HCT116 (cell line): Measurements from ENCODE around the gene YAP1. TPM values are rescaled to one million over a fixed set of nuclear protein-coding genes. Genes with fewer than 3 reads are reported as not detected.

Source experiments
- ATAC-seq: fragments of 200-7000 bp; cut with Tn5 transposase; 2 replicates; pipeline ENCODE4 v1.9.1; 2020; ENCODE audit warnings: mild to moderate bottlenecking, moderate library complexity
- BruUV-seq: library from RNA; stranded (reverse); fragments of 400-500 nt; replicated peaks from 2 replicates; lab custom pipeline; 2021; lab: Mats Ljungman, UMichigan
- CTCF ChIA-PET: fragments of 300-600 bp; sonication (Branson Sonifier 250); formaldehyde crosslinking; loops from one replicate; lab custom pipeline; 2021; ENCODE audit warnings: antibody characterized with exemption; lab: Charles Lee
- POLR2A ChIA-PET: fragments of 300-600, 350-600 bp; sonication (Branson Sonifier 250); formaldehyde crosslinking; loops from one replicate; lab custom pipeline; 2021; ENCODE audit warnings: antibody characterized with exemption; lab: Charles Lee
- RAD21 ChIA-PET, 2 experiments: fragments of 300-600 bp; sonication (Branson Sonifier 250); formaldehyde crosslinking; loops; one replicate each; lab custom pipeline; 2023; ENCODE audit warnings: low total read pairs in 2 of 2; ENCODE audit not compliant: uncharacterized antibody in 2 of 2, unreplicated experiment in 2 of 2, low non-redundant PET in 1 of 2; lab: Charles Lee
- DNase-seq: peaks from one replicate; pipeline ENCODE4 v3.0.0-alpha.2; 2010; ENCODE audit warnings: low read depth, low spot score
- H2AFZ ChIP-seq: fragments of 200-600 bp; shearing (Covaris generic), sonication (generic); 2 replicates; pipeline ENCODE4 v1.6.1; 2017; ENCODE audit warnings: low read depth, mixed run types, mixed read lengths, antibody characterized with exemption, low read length; ENCODE audit not compliant: poor library complexity, severe bottlenecking
- H3K27ac ChIP-seq: 2 replicates; pipeline ENCODE4 v1.5.1; 2012; ENCODE audit warnings: low read depth, low read length
- H3K27me3 ChIP-seq: fragments of 200-600 bp; sonication (generic); 2 replicates; pipeline ENCODE4 v1.6.1; 2016; ENCODE audit warnings: mixed run types, low read length, mixed read lengths; ENCODE audit not compliant: insufficient read depth
- H3K36me3 ChIP-seq, 2 experiments: fragments of 200-500 bp in 1 of 2; fragments of 200-600 bp in 1 of 2; sonication (Bioruptor generic) in 1 of 2; sonication (generic) in 1 of 2; 2 replicates each; pipeline versions ENCODE4 v1.5.1 to v1.6.1; 2014 to 2016; ENCODE audit warnings: low read length in 2 of 2, inconsistent platforms in 1 of 2, mixed read lengths in 1 of 2, mixed run types in 1 of 2; ENCODE audit not compliant: insufficient read depth in 2 of 2, control insufficient read depth in 1 of 2
- H3K4me1 ChIP-seq, 2 experiments: fragments of 200-600 bp in 1 of 2; sonication (generic) in 1 of 2; 2 replicates each; pipeline versions ENCODE4 v1.5.1 to v1.6.1; 2012 to 2017; ENCODE audit warnings: low read length in 2 of 2, inconsistent platforms in 1 of 2, mild to moderate bottlenecking in 1 of 2, mixed read lengths in 1 of 2, mixed run types in 1 of 2, moderate library complexity in 1 of 2; ENCODE audit not compliant: insufficient read depth in 2 of 2, control insufficient read depth in 1 of 2
- H3K4me2 ChIP-seq: fragments of 200-600 bp; sonication (generic); 2 replicates; pipeline ENCODE4 v1.6.1; 2017; ENCODE audit warnings: mixed run types, low read length, mixed read lengths
- H3K4me3 ChIP-seq, 2 experiments: fragments of 200-600 bp in 1 of 2; sonication (generic) in 1 of 2; replicated peaks in 1 of 2; 2 replicates each; pipeline ENCODE4 v1.5.1; 2011 to 2016; ENCODE audit warnings: low read length in 2 of 2, control low read depth in 1 of 2, low read depth in 1 of 2, mild to moderate bottlenecking in 1 of 2, mixed read lengths in 1 of 2, mixed run types in 1 of 2
- H3K79me2 ChIP-seq: fragments of 200-600 bp; sonication (generic); 2 replicates; pipeline ENCODE4 v1.6.1; 2017; ENCODE audit warnings: mild to moderate bottlenecking, mixed run types, low read length, moderate library complexity, mixed read lengths; ENCODE audit not compliant: insufficient read depth
- H3K9ac ChIP-seq: fragments of 200-600 bp; sonication (generic); 2 replicates; pipeline ENCODE4 v1.6.1; 2016; ENCODE audit warnings: low read length, mixed read lengths
- H3K9me2 ChIP-seq: fragments of 200-600 bp; sonication (generic), shearing (Covaris generic); 2 replicates; pipeline ENCODE4 v1.6.1; 2017; ENCODE audit warnings: mixed run types, mild to moderate bottlenecking, moderate library complexity; ENCODE audit not compliant: insufficient read depth
- H3K9me3 ChIP-seq, 2 experiments: fragments of 200-500 bp in 1 of 2; fragments of 200-600 bp in 1 of 2; sonication (Bioruptor generic) in 1 of 2; sonication (generic) in 1 of 2; 2 replicates each; pipeline ENCODE4 v1.6.1; 2014 to 2017; ENCODE audit warnings: low read length in 2 of 2, mixed read lengths in 2 of 2, inconsistent platforms in 1 of 2, low read depth in 1 of 2, mild to moderate bottlenecking in 1 of 2, mixed run types in 1 of 2, moderate library complexity in 1 of 2; ENCODE audit not compliant: control insufficient read depth in 1 of 2, insufficient read depth in 1 of 2
- H4K20me1 ChIP-seq: fragments of 200-600 bp; sonication (generic), shearing (Covaris generic); 2 replicates; pipeline ENCODE4 v1.6.1; 2017; ENCODE audit warnings: mixed run types, mild to moderate bottlenecking, moderate library complexity; ENCODE audit not compliant: insufficient read depth
- CTCF ChIP-seq, 3 experiments: fragments of 200-600 bp in 1 of 3; sonication (generic) in 1 of 3; IDR thresholded peaks in 2 of 3; conservative IDR thresholded peaks in 1 of 3; 2 replicates each; pipeline ENCODE4 v1.5.1; 2012 to 2017; ENCODE audit warnings: low read depth in 2 of 3, low read length in 2 of 3, antibody characterized with exemption in 1 of 3, borderline replicate concordance in 1 of 3, control low read depth in 1 of 3, mild to moderate bottlenecking in 1 of 3, mixed read lengths in 1 of 3, mixed run types in 1 of 3, moderate library complexity in 1 of 3; ENCODE audit not compliant: insufficient read depth in 1 of 3
- ELF1 ChIP-seq: IDR thresholded peaks from 2 replicates; pipeline ENCODE4 v1.6.1; 2012; ENCODE audit warnings: low read depth, borderline replicate concordance
- EZH2phosphoT487 ChIP-seq: fragments of 200-600 bp; IDR thresholded peaks from 2 replicates; pipeline ENCODE4 v1.6.1; 2018; ENCODE audit warnings: antibody characterized with exemption, borderline replicate concordance
- FOSL1 ChIP-seq: IDR thresholded peaks from 2 replicates; pipeline ENCODE4 v1.6.1; 2012; ENCODE audit warnings: low read depth
- JUND ChIP-seq: IDR thresholded peaks from 2 replicates; pipeline ENCODE4 v1.6.1; 2012
- MAX ChIP-seq: IDR thresholded peaks from 2 replicates; pipeline ENCODE4 v1.6.1; 2012
- POLR2A ChIP-seq: IDR thresholded peaks from 2 replicates; pipeline ENCODE4 v1.7.0; 2011; ENCODE audit warnings: borderline replicate concordance; ENCODE audit not compliant: insufficient read depth, insufficient read length; ENCODE audit errors: extremely low read depth
- RAD21 ChIP-seq: IDR thresholded peaks from 2 replicates; pipeline ENCODE4 v1.6.1; 2012; ENCODE audit warnings: low read depth, mild to moderate bottlenecking
- REST ChIP-seq: IDR thresholded peaks from 2 replicates; pipeline ENCODE4 v1.6.1; 2012; ENCODE audit warnings: low read depth
- SIN3A ChIP-seq: IDR thresholded peaks from 2 replicates; pipeline ENCODE4 v1.6.1; 2012; ENCODE audit warnings: low read depth
- SP1 ChIP-seq: IDR thresholded peaks from 2 replicates; pipeline ENCODE4 v1.6.1; 2012; ENCODE audit warnings: low read depth
- SRF ChIP-seq: IDR thresholded peaks from 2 replicates; pipeline ENCODE4 v1.6.1; 2012; ENCODE audit warnings: low read depth
- TCF7L2 ChIP-seq: IDR thresholded peaks from 2 replicates; pipeline ENCODE4 v1.7.0; 2011; ENCODE audit warnings: borderline replicate concordance, inconsistent platforms; ENCODE audit not compliant: insufficient read depth, insufficient read length; ENCODE audit errors: extremely low read depth
- YY1 ChIP-seq: IDR thresholded peaks from 2 replicates; pipeline ENCODE4 v1.6.1; 2011; ENCODE audit warnings: low read length, low read depth, moderate library complexity, mild to moderate bottlenecking; ENCODE audit not compliant: insufficient replicate concordance; ENCODE audit errors: extremely low read depth
- ZFX ChIP-seq: fragments of 450-650 bp; IDR thresholded peaks from 2 replicates; pipeline ENCODE4 v1.6.1; 2017
- intact Hi-C: fragments of 100-400 bp; cut with micrococcal nuclease; formaldehyde crosslinking; loops from 2 replicates; pipeline ENCODE4 v1.10.0; 2022
- total RNA-seq: library from RNA; stranded (reverse); gene quantifications from one replicate; pipeline ENCODE4 v1.2.1, GENCODE V29; 2021; ENCODE audit not compliant: unreplicated experiment

The YAP1 gene
- total RNA-seq, 1 experiment from 2014 or later, result 88.6 TPM

GRCh38 chr11:102237096-102237735 lies 127.0 kb downstream of the YAP1 start:
- POLR2A ChIA-PET, result no interaction called here
- H3K9ac ChIP-seq, result no peak overlapping the region
- H3K36me3 ChIP-seq, result no peaks in the 10 kb centered on the region
- no peaks in the 10 kb centered on the region for H3K9me3 ChIP-seq
- H3K9me2 ChIP-seq, result no peaks in the 10 kb centered on the region
- intact Hi-C loops, result no loop called here
- TF ChIP-seq MAX, result no peak
- no peak for TF ChIP-seq POLR2A
- no peak for TF ChIP-seq TCF7L2
- TF ChIP-seq SIN3A, result no peak
- TF ChIP-seq REST, result no peak
- no peak for TF ChIP-seq RAD21
- TF ChIP-seq FOSL1, result no peak
- no peak for TF ChIP-seq JUND
- no peak for TF ChIP-seq ZFX
- TF ChIP-seq SRF, result no peak
- no peak for TF ChIP-seq ELF1
- no peak for TF ChIP-seq EZH2phosphoT487
- TF ChIP-seq SP1, result no peak
- TF ChIP-seq CTCF (IDR thresholded peaks at IDR 0.05 in 2 of 3, conservative IDR thresholded peaks at IDR 0.05 in 1 of 3; ENCODE audit: borderline replicate concordance in 1 of 3, insufficient read depth in 1 of 3, low read depth in 2 of 3, low read length in 2 of 3), result no peak
- no peak for TF ChIP-seq YY1
- CTCF ChIA-PET, result interaction anchor here (1.0 kb wide), 1 partner anchor 16 kb away, joined by 3 read pairs; no protein-coding TSS in a partner anchor
- peaks cover 4 to 18% of the 10 kb centered on the region in 2 experiments; a peak in 2 of 4 replicates for H3K4me1 ChIP-seq
- RAD21 ChIA-PET, result no interaction called here
- no peak overlapping the region for H3K4me3 ChIP-seq
- no peaks in the 10 kb centered on the region for H3K79me2 ChIP-seq
- no peaks in the 10 kb centered on the region for H4K20me1 ChIP-seq
- ATAC-seq, result no peak
- no peak overlapping the region for H2AFZ ChIP-seq
- no peaks in the 10 kb centered on the region for H3K27me3 ChIP-seq
- H3K4me2 ChIP-seq, result no peak overlapping the region
- BruUV-seq, result no TSS peak
- no peak for DNase-seq
- no peak overlapping the region for H3K27ac ChIP-seq
